IPS-18c (cell line): ENCODE measurements around the gene GHITM.
"Not testable (repeated sequence)": the region's sequence is repeated elsewhere in the genome, so short reads cannot be mapped to it uniquely, and the experiment has no call there.

Experiments
- H3K4me3 ChIP-seq: 2 replicates; pipeline ENCODE4 v1.7.0; 2013; ENCODE audit warnings: low read depth, mild to moderate bottlenecking, low read length, moderate library complexity; ENCODE audit not compliant: insufficient read depth
- H3K9me3 ChIP-seq: one replicate; pipeline ENCODE4 v1.6.1; 2013; ENCODE audit warnings: mild to moderate bottlenecking, low read length, moderate library complexity; ENCODE audit not compliant: control insufficient read depth, insufficient read depth

Gene GHITM

GRCh38 chr10:84168382-84168781 is 29.1 kb downstream of the GHITM start:
- H3K4me3 ChIP-seq, H3K9me3 ChIP-seq: not testable (repeated sequence)

DNA sequence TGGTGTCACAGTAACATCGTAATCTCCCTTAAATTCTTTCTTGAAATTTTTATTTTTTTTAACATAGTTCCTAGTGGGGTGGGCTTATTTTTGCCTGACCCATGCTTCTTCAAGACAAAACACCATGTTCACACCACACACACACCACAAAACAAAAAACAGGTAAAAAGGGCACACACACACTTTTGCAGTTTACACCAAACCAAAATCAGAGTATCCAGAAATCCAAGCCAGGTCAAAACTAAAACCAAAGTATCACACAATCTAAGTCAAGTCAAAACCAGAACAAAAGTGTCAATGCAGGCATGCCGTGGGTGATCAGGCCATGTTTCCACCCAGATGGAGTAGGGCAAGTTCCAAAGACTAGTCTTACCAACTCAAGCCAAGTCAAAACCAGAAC is 31.9 kb downstream of the GHITM start:
- not testable (repeated sequence) for H3K4me3 ChIP-seq, H3K9me3 ChIP-seq

- not testable (repeated sequence) for H3K4me3 ChIP-seq, H3K9me3 ChIP-seq
Measured at GRCh38 chr10:84171700-84172466, 32.6 kb downstream of the GHITM start.

DNA sequence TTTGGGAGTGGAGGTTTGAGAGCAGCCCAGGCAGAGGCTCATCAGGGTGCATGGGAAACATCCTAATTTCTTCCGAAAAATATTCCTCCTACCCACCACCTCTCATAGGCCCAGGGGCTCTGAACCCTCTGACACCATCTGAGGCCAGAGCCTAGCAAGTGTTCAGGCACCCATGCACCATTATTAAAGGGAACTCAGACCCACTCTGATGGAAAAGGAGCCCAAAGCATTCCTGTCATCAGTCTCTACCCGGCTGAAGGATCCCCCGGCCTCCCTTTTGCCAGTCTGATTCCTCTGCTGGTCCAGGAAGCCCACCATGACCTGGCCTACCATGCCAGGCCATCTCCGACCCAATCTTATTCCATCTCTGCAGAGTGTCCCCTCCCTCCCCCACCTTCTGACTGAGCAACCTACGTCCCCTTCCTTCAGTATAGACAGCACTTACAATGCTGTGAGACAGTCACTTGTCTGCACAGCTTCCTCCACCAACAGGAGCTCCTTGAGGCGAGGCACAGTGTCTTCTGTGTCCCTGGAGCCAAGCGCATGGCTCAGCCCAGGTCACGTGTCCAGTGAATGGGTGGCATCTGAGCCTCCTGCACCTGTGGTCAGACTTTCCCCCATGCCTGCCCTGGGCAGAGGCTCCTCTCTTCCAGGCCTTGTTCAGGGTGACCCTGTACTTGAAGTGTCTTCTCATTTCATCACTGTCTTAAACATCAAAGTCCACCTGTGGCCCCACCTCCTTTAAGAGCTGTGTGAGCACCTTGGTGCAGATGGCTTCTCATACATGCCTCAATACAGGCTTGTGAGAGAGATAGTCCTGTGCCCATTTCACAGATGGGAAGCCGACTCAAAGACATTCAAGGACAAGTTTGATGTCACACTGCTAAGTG is 33.4 kb downstream of the GHITM start:
- H3K4me3 ChIP-seq: no peak overlapping the region

DNA sequence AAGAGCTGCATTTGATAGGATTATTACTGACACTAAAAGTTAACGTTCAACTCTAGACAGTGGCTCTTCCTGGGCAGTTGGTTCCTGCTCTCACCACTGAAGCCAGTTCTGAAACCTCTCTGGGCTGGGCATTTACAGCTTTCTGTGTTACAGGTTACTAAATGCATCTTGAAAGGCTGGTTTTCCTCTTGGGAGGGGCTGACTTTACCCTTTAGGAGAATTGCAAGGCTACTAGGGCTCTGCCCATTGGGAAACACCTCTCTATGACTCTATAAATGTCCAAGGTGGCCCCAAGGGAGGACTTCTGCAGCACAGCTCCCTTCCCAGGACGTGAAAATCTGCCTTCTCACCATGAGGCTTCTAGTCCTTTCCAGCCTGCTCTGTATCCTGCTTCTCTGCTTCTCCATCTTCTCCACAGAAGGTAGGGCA is 34.2 kb downstream of the GHITM start, which contains the start of gene GPR15LG:
GPR15LG (plus strand) TSS at position 301 of the 429 bp plus-strand sequence; CDS start at position 352, 51 bp downstream.
- Histone ChIP-seq H3K4me3 (no peak within 1 kb of the TSS), H3K9me3 (no peaks in the 10 kb centered on the region)

More for the DNA sequence above, 33.4 kb downstream of the GHITM start:
- no peaks in the 10 kb centered on the region for H3K9me3 ChIP-seq

DNA sequence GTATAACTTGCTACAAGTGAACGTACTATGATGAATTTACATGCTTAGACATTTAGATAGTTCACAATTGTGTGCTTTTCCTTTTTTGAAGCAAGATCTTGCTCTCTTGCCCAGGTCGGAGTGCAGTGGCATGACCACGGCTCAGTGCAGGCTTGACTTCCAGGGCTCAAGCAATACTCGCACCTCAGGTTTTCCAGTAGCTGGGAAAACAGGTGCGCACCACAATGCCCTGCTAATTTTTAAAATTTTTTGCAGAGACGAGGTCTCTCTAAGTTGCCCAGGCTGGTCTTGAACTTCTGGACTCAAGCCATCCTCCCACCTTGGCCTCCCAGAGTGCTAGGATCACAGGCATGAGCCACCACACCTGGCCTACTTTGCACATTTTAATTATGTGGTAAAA is 36.1 kb downstream of the GHITM start:
- no peaks in the 10 kb centered on the region for H3K9me3 ChIP-seq

GRCh38 chr10:84176351-84176750 is 37.0 kb downstream of the GHITM start:
- H3K9me3 ChIP-seq: no peaks in the 10 kb centered on the region

More for the DNA sequence above, 36.1 kb downstream of the GHITM start:
- no peak overlapping the region for H3K4me3 ChIP-seq

GRCh38 chr10:84176836-84177474 is 37.6 kb downstream of the GHITM start:
- H3K9me3 ChIP-seq: no peaks in the 10 kb centered on the region
- H3K4me3 ChIP-seq: no peak overlapping the region

More at GRCh38 chr10:84176351-84176750, 37.0 kb downstream of the GHITM start:
- no peak overlapping the region for H3K4me3 ChIP-seq

- no peak overlapping the region for H3K4me3 ChIP-seq
Measured at GRCh38 chr10:84177541-84178141, 38.3 kb downstream of the GHITM start.

GRCh38 chr10:84178160-84178609 is 38.9 kb downstream of the GHITM start:
- H3K4me3 ChIP-seq: no peak overlapping the region
- H3K9me3 ChIP-seq: no peaks in the 10 kb centered on the region

More at GRCh38 chr10:84177541-84178141, 38.3 kb downstream of the GHITM start:
- H3K9me3 ChIP-seq: no peaks in the 10 kb centered on the region

DNA sequence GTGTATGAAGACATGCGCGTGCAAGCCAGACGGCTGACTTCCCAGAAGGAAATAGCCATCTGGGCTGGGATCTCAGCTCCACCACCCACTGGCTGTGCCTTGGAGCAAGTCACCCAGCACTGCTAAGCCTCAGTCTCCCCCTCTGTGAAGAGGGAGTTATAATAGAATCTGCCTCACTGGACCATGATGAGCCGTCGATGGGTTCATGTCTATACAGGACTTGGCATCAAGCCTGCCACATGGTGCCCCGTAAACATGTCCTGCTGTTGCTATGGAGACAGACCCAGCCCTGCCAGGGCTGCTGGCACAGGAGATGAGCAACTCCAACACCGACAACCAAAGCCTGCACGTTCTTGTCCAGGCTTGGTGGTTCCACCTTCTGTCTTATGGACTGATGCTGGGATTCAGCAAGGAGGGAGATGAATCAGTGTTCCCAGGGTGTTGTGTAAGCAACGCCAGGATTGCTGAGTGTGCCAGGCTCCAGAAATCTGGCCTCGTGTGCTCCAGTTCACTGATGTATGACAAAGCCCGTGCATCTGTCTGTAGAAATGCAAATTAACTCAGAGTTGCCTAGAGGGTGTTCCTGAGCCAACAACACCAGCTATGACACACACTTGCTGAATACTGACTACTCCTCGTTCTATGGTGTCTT is 39.9 kb downstream of the GHITM start:
- Histone ChIP-seq H3K9me3 (no peaks in the 10 kb centered on the region), H3K4me3 (no peak overlapping the region)

- not testable (repeated sequence) for H3K9me3 ChIP-seq, H3K4me3 ChIP-seq
Measured at GRCh38 chr10:84180386-84180785, 41.1 kb downstream of the GHITM start.

GRCh38 chr10:84181631-84182030 is 42.3 kb downstream of the GHITM start:
- H3K4me3 ChIP-seq: no peak overlapping the region
- H3K9me3 ChIP-seq: no peaks in the 10 kb centered on the region

DNA sequence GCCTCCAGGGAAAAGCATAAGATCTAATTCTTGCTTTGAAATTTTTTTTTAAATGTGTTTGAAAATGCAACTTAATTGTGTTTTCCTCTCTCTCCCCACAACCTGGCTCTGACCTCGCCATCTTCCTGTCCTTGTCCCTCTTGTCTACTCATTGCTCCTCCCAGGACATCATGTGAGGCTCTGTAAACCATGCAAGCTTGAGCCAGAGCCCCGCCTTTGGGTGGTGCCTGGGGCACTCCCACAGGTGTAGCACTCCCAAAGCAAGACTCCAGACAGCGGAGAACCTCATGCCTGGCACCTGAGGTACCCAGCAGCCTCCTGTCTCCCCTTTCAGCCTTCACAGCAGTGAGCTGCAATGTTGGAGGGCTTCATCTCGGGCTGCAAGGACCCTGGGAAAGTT is 45.2 kb downstream of the GHITM start:
- Histone ChIP-seq H3K9me3 (peaks cover 4% of the 10 kb centered on the region), H3K4me3 (no peak overlapping the region)

- no peak overlapping the region for H3K4me3 ChIP-seq
Measured at GRCh38 chr10:84185526-84186175, 46.3 kb downstream of the GHITM start.

DNA sequence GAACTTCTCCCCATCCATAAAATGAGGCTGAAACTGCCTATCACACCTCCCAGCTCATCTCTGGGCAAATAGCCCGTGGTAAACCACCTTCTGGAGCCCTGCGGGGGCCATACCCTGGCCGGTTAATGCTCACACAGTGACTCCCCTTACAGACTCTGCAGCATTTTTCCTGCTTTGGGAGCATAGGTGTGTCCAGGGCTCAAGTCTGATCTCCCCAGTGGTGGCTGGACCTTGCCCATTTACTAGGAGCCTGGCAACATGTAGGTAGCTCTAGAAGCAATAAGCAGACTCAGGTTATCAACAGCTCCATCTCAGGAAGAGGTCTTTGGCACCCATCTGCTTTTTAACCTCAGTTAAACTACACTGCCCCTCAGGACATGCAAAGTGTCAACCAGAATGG is 49.5 kb downstream of the GHITM start:
- peaks cover 4% of the 10 kb centered on the region for H3K9me3 ChIP-seq
- H3K4me3 ChIP-seq: no peak overlapping the region

More at GRCh38 chr10:84185526-84186175, 46.3 kb downstream of the GHITM start:
- peaks cover 4% of the 10 kb centered on the region for H3K9me3 ChIP-seq
